DOHH2 (cell line): Measurements from ENCODE around the gene MACC1.

Experiments used
- H3F3A ChIP-seq: fragments of 200-600 bp; sonication (generic), shearing (Covaris generic); 2 replicates; pipeline ENCODE4 v1.6.0; 2016; ENCODE audit warnings: antibody characterized with exemption, mild to moderate bottlenecking; ENCODE audit not compliant: control insufficient read depth, insufficient read depth
- H3K27ac ChIP-seq: fragments of 200-600 bp; sonication (generic); 2 replicates; pipeline ENCODE4 v1.5.1; 2014; ENCODE audit warnings: low read depth, mild to moderate bottlenecking, low read length, moderate library complexity
- H3K27me3 ChIP-seq: fragments of 200-600 bp; sonication (generic); 2 replicates; pipeline ENCODE4 v1.6.1; 2014; ENCODE audit warnings: mild to moderate bottlenecking, low read length, mixed read lengths; ENCODE audit not compliant: control insufficient read depth
- H3K36me3 ChIP-seq: fragments of 200-600 bp; sonication (generic); 2 replicates; pipeline ENCODE4 v1.6.1; 2014; ENCODE audit warnings: mild to moderate bottlenecking, low read length, moderate library complexity, mixed read lengths; ENCODE audit not compliant: control insufficient read depth
- H3K4me1 ChIP-seq: fragments of 200-600 bp; sonication (generic); 2 replicates; pipeline ENCODE4 v1.6.1; 2014; ENCODE audit warnings: mild to moderate bottlenecking, low read length, mixed read lengths; ENCODE audit not compliant: control insufficient read depth
- H3K4me2 ChIP-seq: fragments of 200-600 bp; sonication (generic); 2 replicates; pipeline ENCODE4 v1.6.0; 2014; ENCODE audit warnings: mild to moderate bottlenecking, low read length, moderate library complexity
- H3K4me3 ChIP-seq: fragments of 200-600 bp; sonication (generic); 2 replicates; pipeline ENCODE4 v1.5.1; 2014; ENCODE audit warnings: mild to moderate bottlenecking, low read length, mixed read lengths
- H3K79me2 ChIP-seq: fragments of 200-600 bp; sonication (generic); 2 replicates; pipeline ENCODE4 v1.6.1; 2014; ENCODE audit warnings: mild to moderate bottlenecking, low read length, mixed read lengths; ENCODE audit not compliant: control insufficient read depth
- H3K9me2 ChIP-seq: fragments of 200-600 bp; sonication (generic); replicated peaks from 2 replicates; pipeline ENCODE4 v1.6.1; 2014; ENCODE audit warnings: mild to moderate bottlenecking, low read length, mixed read lengths; ENCODE audit not compliant: control insufficient read depth
- H3K9me3 ChIP-seq: fragments of 200-600 bp; sonication (generic); 2 replicates; pipeline ENCODE4 v1.6.1; 2014; ENCODE audit warnings: antibody characterized with exemption, low read length, mixed read lengths; ENCODE audit not compliant: control insufficient read depth, insufficient read depth
- H4K20me1 ChIP-seq: fragments of 200-600 bp; sonication (generic); 2 replicates; pipeline ENCODE4 v1.6.0; 2014; ENCODE audit warnings: low read depth, mild to moderate bottlenecking, antibody characterized with exemption, low read length, moderate library complexity; ENCODE audit not compliant: control insufficient read depth, insufficient read depth
- EZH2phosphoT487 ChIP-seq: fragments of 200-600 bp; sonication (generic); IDR thresholded peaks from 2 replicates; pipeline ENCODE4 v1.6.1; 2017; ENCODE audit warnings: borderline replicate concordance, mild to moderate bottlenecking, antibody characterized with exemption, low read length, moderate library complexity, mixed read lengths
- TF ChIP-seq, protein P1 (sequence below): fragments of 200-600 bp; sonication (generic); IDR thresholded peaks from one replicate; pipeline ENCODE4 v1.5.1; 2014; ENCODE audit warnings: antibody characterized with exemption, mild to moderate bottlenecking, low read depth, low read length; ENCODE audit not compliant: poor library complexity, severe bottlenecking

Gene MACC1

DNA sequence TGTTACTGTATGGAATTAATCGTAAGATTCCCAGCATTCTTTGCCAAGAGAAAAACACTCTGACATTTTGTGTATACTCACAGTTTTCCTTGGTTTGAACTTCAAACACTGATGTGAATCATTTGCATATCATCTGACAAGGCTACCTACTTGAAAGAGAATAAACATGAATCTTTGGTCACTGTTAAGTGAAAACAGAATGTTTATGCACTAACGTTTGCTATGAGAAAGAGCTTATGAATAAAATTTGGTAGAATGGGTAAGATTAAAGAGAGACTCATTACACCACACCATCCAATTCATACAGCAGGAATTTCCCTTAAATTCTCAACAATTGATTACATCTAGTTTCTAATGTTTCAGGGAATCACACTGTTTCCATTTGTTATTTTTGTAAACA lies 46.6 kb downstream of the MACC1 start:
- H3K4me3 ChIP-seq, result no peak overlapping the region
- no peaks in the 10 kb centered on the region for H3K27me3 ChIP-seq
- TF ChIP-seq, protein P1, sequence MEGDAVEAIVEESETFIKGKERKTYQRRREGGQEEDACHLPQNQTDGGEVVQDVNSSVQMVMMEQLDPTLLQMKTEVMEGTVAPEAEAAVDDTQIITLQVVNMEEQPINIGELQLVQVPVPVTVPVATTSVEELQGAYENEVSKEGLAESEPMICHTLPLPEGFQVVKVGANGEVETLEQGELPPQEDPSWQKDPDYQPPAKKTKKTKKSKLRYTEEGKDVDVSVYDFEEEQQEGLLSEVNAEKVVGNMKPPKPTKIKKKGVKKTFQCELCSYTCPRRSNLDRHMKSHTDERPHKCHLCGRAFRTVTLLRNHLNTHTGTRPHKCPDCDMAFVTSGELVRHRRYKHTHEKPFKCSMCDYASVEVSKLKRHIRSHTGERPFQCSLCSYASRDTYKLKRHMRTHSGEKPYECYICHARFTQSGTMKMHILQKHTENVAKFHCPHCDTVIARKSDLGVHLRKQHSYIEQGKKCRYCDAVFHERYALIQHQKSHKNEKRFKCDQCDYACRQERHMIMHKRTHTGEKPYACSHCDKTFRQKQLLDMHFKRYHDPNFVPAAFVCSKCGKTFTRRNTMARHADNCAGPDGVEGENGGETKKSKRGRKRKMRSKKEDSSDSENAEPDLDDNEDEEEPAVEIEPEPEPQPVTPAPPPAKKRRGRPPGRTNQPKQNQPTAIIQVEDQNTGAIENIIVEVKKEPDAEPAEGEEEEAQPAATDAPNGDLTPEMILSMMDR, result no peak
- no peak for TF ChIP-seq EZH2phosphoT487
- H4K20me1 ChIP-seq, result no peaks in the 10 kb centered on the region
- no peaks in the 10 kb centered on the region for H3K9me3 ChIP-seq
- H3K9me2 ChIP-seq, result no peaks in the 10 kb centered on the region
- H3K79me2 ChIP-seq, result no peaks in the 10 kb centered on the region
- H3F3A ChIP-seq, result no peaks in the 10 kb centered on the region
- no peak overlapping the region for H3K4me2 ChIP-seq
- no peaks in the 10 kb centered on the region for H3K36me3 ChIP-seq
- no peaks in the 10 kb centered on the region for H3K4me1 ChIP-seq
- no peak overlapping the region for H3K27ac ChIP-seq

DNA sequence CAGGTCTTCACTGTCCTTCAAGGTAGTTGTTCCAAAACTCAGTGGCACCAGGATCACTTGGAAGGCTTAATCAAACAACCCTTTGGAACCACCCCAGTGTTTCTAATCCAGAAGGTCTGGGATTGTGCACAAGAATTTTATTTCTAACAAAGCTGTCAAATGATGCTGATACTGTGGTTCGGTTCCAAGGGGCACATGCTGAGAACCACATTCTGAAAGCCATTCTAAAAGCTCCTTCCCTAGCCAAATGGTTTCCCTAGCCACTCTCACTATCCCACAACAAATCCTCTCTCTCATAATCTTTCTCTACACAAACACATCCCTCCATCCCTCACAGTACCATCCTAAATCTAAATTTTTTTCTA lies 52.1 kb downstream of the MACC1 start:
- no peak overlapping the region for H3K4me2 ChIP-seq
- H3K27me3 ChIP-seq, result no peaks in the 10 kb centered on the region
- no peaks in the 10 kb centered on the region for H3F3A ChIP-seq
- H3K4me1 ChIP-seq, result no peaks in the 10 kb centered on the region
- no peaks in the 10 kb centered on the region for H4K20me1 ChIP-seq
- H3K9me2 ChIP-seq, result no peaks in the 10 kb centered on the region
- H3K4me3 ChIP-seq, result no peak overlapping the region
- H3K79me2 ChIP-seq, result no peaks in the 10 kb centered on the region
- no peaks in the 10 kb centered on the region for H3K36me3 ChIP-seq
- no peak overlapping the region for H3K27ac ChIP-seq
- H3K9me3 ChIP-seq, result no peaks in the 10 kb centered on the region
- TF ChIP-seq, protein P1, result no peak
- TF ChIP-seq EZH2phosphoT487, result no peak

DNA sequence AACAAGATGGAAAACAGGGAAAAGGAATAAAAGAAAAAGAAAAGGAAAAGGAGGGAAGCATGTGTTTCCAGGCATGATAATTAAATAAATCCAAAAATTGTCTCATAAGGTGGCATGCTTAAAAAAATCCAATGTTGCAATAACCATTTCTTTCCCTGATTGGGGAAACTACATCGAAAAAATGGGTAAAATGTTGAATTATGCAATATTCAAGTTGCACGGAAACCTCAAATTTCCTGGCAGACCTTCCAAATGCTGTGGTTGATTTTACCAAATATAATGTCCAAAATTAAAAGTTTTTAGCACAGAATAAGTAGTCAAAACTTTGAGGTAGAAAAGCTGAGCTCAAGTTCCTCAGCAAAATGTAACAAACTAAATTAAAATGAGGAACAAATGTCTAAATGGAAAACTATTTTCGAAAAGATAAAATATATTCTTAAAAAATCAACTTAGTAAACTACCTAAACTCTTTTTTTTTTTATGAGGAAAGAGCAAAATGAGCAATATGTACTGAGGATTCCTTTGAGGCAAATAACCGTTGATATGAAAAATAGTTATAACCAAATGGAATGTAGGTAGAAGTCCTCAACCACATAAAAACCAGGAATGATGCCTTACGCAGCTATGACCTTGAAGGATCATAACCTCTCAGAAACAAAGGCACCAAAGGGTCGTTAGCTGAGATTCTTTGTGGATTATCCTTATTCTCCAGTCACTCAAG lies 52.6 kb downstream of the MACC1 start:
- peaks cover 1% of the 10 kb centered on the region; the same call in 1 of the 2 replicates for H3K36me3 ChIP-seq
- H3K9me3 ChIP-seq, result no peaks in the 10 kb centered on the region
- no peak overlapping the region for H3K4me3 ChIP-seq
- no peaks in the 10 kb centered on the region for H3F3A ChIP-seq
- no peaks in the 10 kb centered on the region for H3K79me2 ChIP-seq
- no peaks in the 10 kb centered on the region for H3K4me1 ChIP-seq
- H3K4me2 ChIP-seq, result no peak overlapping the region
- TF ChIP-seq EZH2phosphoT487, result no peak
- TF ChIP-seq, protein P1, result no peak
- no peaks in the 10 kb centered on the region for H3K9me2 ChIP-seq
- no peaks in the 10 kb centered on the region for H4K20me1 ChIP-seq
- no peak overlapping the region for H3K27ac ChIP-seq
- H3K27me3 ChIP-seq, result no peaks in the 10 kb centered on the region
